Activated T-cell treated with anti-CD3 and anti-CD28 coated beads, Interleukin-2, amount 50 U/mL, for 72 hours (primary cell): Measurements from ENCODE around the gene EHBP1. TPM values are rescaled to one million over a fixed set of nuclear protein-coding genes. Genes with fewer than 3 reads are reported as not detected.
A peak's percentile ranks its signal among the peaks of the same experiment; 100 is the strongest.

Experiments used
- ATAC-seq, 2 donors: fragments of 150-1000 bp; cut with Tn5 transposase; replicated peaks in 1 of 2; 2 replicates each; pipeline ENCODE4 v1.10.0; 2021; ENCODE audit warnings: moderate library complexity in 2 of 2, mild to moderate bottlenecking in 1 of 2
- DNase-seq, 2 donors: peaks; one replicate each; pipeline ENCODE4 v3.0.0; 2021 to 2022; ENCODE audit warnings: mixed read lengths in 1 of 2
- H3K27ac Mint-ChIP-seq: one replicate; pipeline ENCODE4 v1.8.0; 2022; ENCODE audit warnings: mild to moderate bottlenecking, moderate library complexity, mixed read lengths
- H3K27me3 Mint-ChIP-seq: one replicate; pipeline ENCODE4 v1.8.0; 2022; ENCODE audit warnings: low read depth, mixed read lengths
- H3K36me3 Mint-ChIP-seq, 2 donors: one replicate each; pipeline ENCODE4 v1.8.0; 2022; ENCODE audit warnings: mixed read lengths in 2 of 2, mild to moderate bottlenecking in 1 of 2; ENCODE audit not compliant: insufficient read depth in 2 of 2
- H3K4me1 Mint-ChIP-seq: one replicate; pipeline ENCODE4 v1.8.0; 2022; ENCODE audit warnings: low read depth, mixed read lengths
- H3K4me3 Mint-ChIP-seq, 2 donors: one replicate each; pipeline ENCODE4 v1.8.0; 2022; ENCODE audit warnings: mild to moderate bottlenecking in 2 of 2, mixed read lengths in 2 of 2, moderate library complexity in 2 of 2
- H3K9me3 Mint-ChIP-seq, 2 donors: one replicate each; pipeline ENCODE4 v1.8.0; 2022; ENCODE audit warnings: mixed read lengths in 2 of 2
- total RNA-seq, 2 donors: library from RNA; stranded (reverse); gene quantifications; one replicate each; pipeline ENCODE4 v1.2.3, GENCODE V29; 2022

The EHBP1 gene
- total RNA-seq, 2 donors from 2014 or later, result 28.8 to 32.0 TPM

- DNase-seq, result no peak
- H3K27ac Mint-ChIP-seq, result peak overlapping the region; percentile 59
- peak in 1 of 2 donors; percentile 31 for ATAC-seq
These were observed 96.5 kb downstream of the EHBP1 start for GRCh38 chr2:62801814-62802523.

GRCh38 chr2:62803961-62804360, 98.4 kb downstream of the EHBP1 start:
- no peak for DNase-seq
- H3K9me3 Mint-ChIP-seq, result peaks cover 0 to 1% of the 10 kb centered on the region in 2 donors
- ATAC-seq, result no peak
- H3K27ac Mint-ChIP-seq, result no peak overlapping the region
- H3K36me3 Mint-ChIP-seq, result peaks cover 4 to 12% of the 10 kb centered on the region in 2 donors
- H3K4me3 Mint-ChIP-seq, result no peak overlapping the region
- no peaks in the 10 kb centered on the region for H3K27me3 Mint-ChIP-seq
- H3K4me1 Mint-ChIP-seq, result peaks cover 28% of the 10 kb centered on the region

More at GRCh38 chr2:62801814-62802523, 96.5 kb downstream of the EHBP1 start:
- no peaks in the 10 kb centered on the region for H3K9me3 Mint-ChIP-seq
- H3K36me3 Mint-ChIP-seq, result peaks cover 0 to 6% of the 10 kb centered on the region in 2 donors
- H3K27me3 Mint-ChIP-seq, result no peaks in the 10 kb centered on the region
- peak overlapping the region; percentile 54 to 68 for H3K4me3 Mint-ChIP-seq
- H3K4me1 Mint-ChIP-seq, result peaks cover 28% of the 10 kb centered on the region

- peaks cover 11% of the 10 kb centered on the region for H3K4me1 Mint-ChIP-seq
These were observed 100.7 kb downstream of the EHBP1 start for GRCh38 chr2:62806231-62806630.

GRCh38 chr2:62808554-62808953, 103.0 kb downstream of the EHBP1 start:
- ATAC-seq (no peak), DNase-seq (no peak)
- peaks cover 4 to 14% of the 10 kb centered on the region in 2 donors for H3K36me3 Mint-ChIP-seq
- no peak overlapping the region for H3K27ac Mint-ChIP-seq
- no peaks in the 10 kb centered on the region for H3K27me3 Mint-ChIP-seq
- H3K9me3 Mint-ChIP-seq, result peaks cover 0 to 1% of the 10 kb centered on the region in 2 donors
- H3K4me3 Mint-ChIP-seq, result no peak overlapping the region
- no peaks in the 10 kb centered on the region for H3K4me1 Mint-ChIP-seq

More at GRCh38 chr2:62806231-62806630, 100.7 kb downstream of the EHBP1 start:
- Mint-ChIP-seq H3K27me3 (no peaks in the 10 kb centered on the region), H3K27ac (no peak overlapping the region), H3K9me3 (peaks cover 0 to 1% of the 10 kb centered on the region in 2 donors), H3K36me3 (peaks cover 4 to 12% of the 10 kb centered on the region in 2 donors), H3K4me3 (no peak overlapping the region)
- ATAC-seq, result no peak
- no peak for DNase-seq

GRCh38 chr2:62811086-62811485, 105.6 kb downstream of the EHBP1 start:
- no peak overlapping the region for H3K27ac Mint-ChIP-seq
- peaks cover 0 to 1% of the 10 kb centered on the region in 2 donors for H3K9me3 Mint-ChIP-seq
- no peaks in the 10 kb centered on the region for H3K27me3 Mint-ChIP-seq
- peaks cover 4 to 14% of the 10 kb centered on the region in 2 donors for H3K36me3 Mint-ChIP-seq
- DNase-seq, result no peak
- H3K4me3 Mint-ChIP-seq, result no peak overlapping the region
- no peak for ATAC-seq
- peaks cover 4% of the 10 kb centered on the region for H3K4me1 Mint-ChIP-seq

- no peak for DNase-seq
- Mint-ChIP-seq H3K36me3 (peaks cover 4 to 8% of the 10 kb centered on the region in 2 donors), H3K27me3 (no peaks in the 10 kb centered on the region), H3K4me1 (peaks cover 4% of the 10 kb centered on the region), H3K9me3 (peaks cover 0 to 1% of the 10 kb centered on the region in 2 donors), H3K4me3 (no peak overlapping the region), H3K27ac (no peak overlapping the region)
- no peak for ATAC-seq
These were observed 106.5 kb downstream of the EHBP1 start for GRCh38 chr2:62811972-62812371.

- Mint-ChIP-seq H3K9me3 (peaks cover 0 to under 1% of the 10 kb centered on the region in 2 donors), H3K27me3 (no peaks in the 10 kb centered on the region), H3K36me3 (peaks cover 2% of the 10 kb centered on the region in 2 donors), H3K27ac (no peak overlapping the region), H3K4me3 (no peak overlapping the region), H3K4me1 (peaks cover 4% of the 10 kb centered on the region)
- ATAC-seq, result no peak
- no peak for DNase-seq
These were observed 107.7 kb downstream of the EHBP1 start for GRCh38 chr2:62812921-62813825.

- peaks cover 0 to 1% of the 10 kb centered on the region in 2 donors for H3K36me3 Mint-ChIP-seq
- H3K27ac Mint-ChIP-seq, result no peak overlapping the region
- peaks cover 4% of the 10 kb centered on the region for H3K4me1 Mint-ChIP-seq
- ATAC-seq (peak in 1 of 2 donors; percentile 30), DNase-seq (peak in 1 of 2 donors; percentile 12)
- H3K27me3 Mint-ChIP-seq, result no peaks in the 10 kb centered on the region
- no peak overlapping the region for H3K4me3 Mint-ChIP-seq
- H3K9me3 Mint-ChIP-seq, result no peaks in the 10 kb centered on the region
These were observed 108.6 kb downstream of the EHBP1 start for GRCh38 chr2:62814123-62814522.

GRCh38 chr2:62817348-62817747, 111.8 kb downstream of the EHBP1 start:
- H3K9me3 Mint-ChIP-seq, result no peaks in the 10 kb centered on the region
- no peak overlapping the region for H3K4me3 Mint-ChIP-seq
- H3K27ac Mint-ChIP-seq, result peak overlapping the region; percentile 27
- H3K36me3 Mint-ChIP-seq, result peaks cover 1% of the 10 kb centered on the region in 2 donors
- H3K27me3 Mint-ChIP-seq, result no peaks in the 10 kb centered on the region
- H3K4me1 Mint-ChIP-seq, result peaks cover 4% of the 10 kb centered on the region
- DNase-seq (no peak), ATAC-seq (no peak)

GRCh38 chr2:62817995-62818713, 112.6 kb downstream of the EHBP1 start:
- DNase-seq, result no peak
- Mint-ChIP-seq H3K4me3 (no peak overlapping the region), H3K4me1 (peaks cover 4% of the 10 kb centered on the region), H3K27me3 (no peaks in the 10 kb centered on the region), H3K36me3 (peaks cover 0 to 1% of the 10 kb centered on the region in 2 donors), H3K9me3 (no peaks in the 10 kb centered on the region), H3K27ac (no peak overlapping the region)
- ATAC-seq, result peak; percentile 51 to 73

- DNase-seq (no peak), ATAC-seq (no peak)
- Mint-ChIP-seq H3K4me1 (no peaks in the 10 kb centered on the region), H3K27me3 (no peaks in the 10 kb centered on the region), H3K9me3 (no peaks in the 10 kb centered on the region), H3K27ac (no peak overlapping the region), H3K4me3 (no peak overlapping the region), H3K36me3 (peaks cover 3 to 12% of the 10 kb centered on the region in 2 donors)
These were observed 117.0 kb downstream of the EHBP1 start for GRCh38 chr2:62822549-62822948.

GRCh38 chr2:62824388-62824787, 118.9 kb downstream of the EHBP1 start:
- Mint-ChIP-seq H3K4me1 (no peaks in the 10 kb centered on the region), H3K27ac (no peak overlapping the region), H3K27me3 (no peaks in the 10 kb centered on the region), H3K9me3 (no peaks in the 10 kb centered on the region), H3K4me3 (no peak overlapping the region), H3K36me3 (peaks cover 3 to 14% of the 10 kb centered on the region in 2 donors)
- DNase-seq (no peak), ATAC-seq (no peak)
